ENCODE data around the gene ASPHD2.

Gene ASPHD2

DNA sequence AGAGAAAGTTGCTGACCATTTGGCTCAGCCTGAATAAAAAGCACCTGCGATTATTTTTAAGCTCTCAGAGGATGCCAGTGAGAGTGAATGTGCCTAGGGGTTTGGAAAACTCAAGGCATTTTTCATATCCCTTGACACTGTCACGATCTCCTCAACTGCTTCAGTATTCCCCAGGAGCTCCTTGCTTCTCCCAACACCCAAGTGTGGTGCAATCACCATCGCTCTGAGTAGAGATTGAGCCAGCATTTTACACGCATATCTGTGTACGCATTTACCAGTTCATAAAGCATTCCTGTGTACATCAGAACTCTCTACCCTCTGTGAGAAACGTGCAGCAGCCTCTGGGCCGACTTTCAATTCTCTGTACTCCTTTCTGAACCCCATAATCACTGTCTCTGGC, 56.0 kb downstream of the ASPHD2 start:
- Histone ChIP-seq H4K20me1 (ENCODE audit: insufficient read depth, low read length) (no peaks in the 10 kb centered on the region), H3K4me1 (ENCODE audit: insufficient read depth, low read length, severe bottlenecking) (peaks cover 83% of the 10 kb centered on the region), H3K27ac (ENCODE audit: low read depth, low read length, poor library complexity, severe bottlenecking) (peak overlapping the region; percentile 95), H3K27me3 (ENCODE audit: insufficient read depth, low read length) (no peaks in the 10 kb centered on the region), H2AFZ (ENCODE audit: low read length) (no peak overlapping the region), H3K36me3 (ENCODE audit: insufficient read depth, low read length) (peaks cover 43% of the 10 kb centered on the region), H3K79me2 (ENCODE audit: insufficient read depth, low read length) (peaks cover 44% of the 10 kb centered on the region), H3K9me3 (ENCODE audit: low read length) (no peaks in the 10 kb centered on the region), H3K4me3 (ENCODE audit: low read depth, low read length, poor library complexity, severe bottlenecking) (peak overlapping the region; percentile 88), H3K9me2 (ENCODE audit: low read depth, low read length) (no peaks in the 10 kb centered on the region), H3K9ac (ENCODE audit: low read length) (peak overlapping the region; percentile 90), H3F3A (ENCODE audit: insufficient read depth, low read length) (peaks cover 8% of the 10 kb centered on the region; the same call in 1 of the 2 replicates), H3K4me2 (ENCODE audit: low read length) (peak overlapping the region; percentile 86)
- TF ChIP-seq, protein P1, sequence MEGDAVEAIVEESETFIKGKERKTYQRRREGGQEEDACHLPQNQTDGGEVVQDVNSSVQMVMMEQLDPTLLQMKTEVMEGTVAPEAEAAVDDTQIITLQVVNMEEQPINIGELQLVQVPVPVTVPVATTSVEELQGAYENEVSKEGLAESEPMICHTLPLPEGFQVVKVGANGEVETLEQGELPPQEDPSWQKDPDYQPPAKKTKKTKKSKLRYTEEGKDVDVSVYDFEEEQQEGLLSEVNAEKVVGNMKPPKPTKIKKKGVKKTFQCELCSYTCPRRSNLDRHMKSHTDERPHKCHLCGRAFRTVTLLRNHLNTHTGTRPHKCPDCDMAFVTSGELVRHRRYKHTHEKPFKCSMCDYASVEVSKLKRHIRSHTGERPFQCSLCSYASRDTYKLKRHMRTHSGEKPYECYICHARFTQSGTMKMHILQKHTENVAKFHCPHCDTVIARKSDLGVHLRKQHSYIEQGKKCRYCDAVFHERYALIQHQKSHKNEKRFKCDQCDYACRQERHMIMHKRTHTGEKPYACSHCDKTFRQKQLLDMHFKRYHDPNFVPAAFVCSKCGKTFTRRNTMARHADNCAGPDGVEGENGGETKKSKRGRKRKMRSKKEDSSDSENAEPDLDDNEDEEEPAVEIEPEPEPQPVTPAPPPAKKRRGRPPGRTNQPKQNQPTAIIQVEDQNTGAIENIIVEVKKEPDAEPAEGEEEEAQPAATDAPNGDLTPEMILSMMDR (IDR thresholded peaks at IDR 0.05; ENCODE audit: low read length) = no peak
- TF ChIP-seq EZH2 (IDR thresholded peaks at IDR 0.05; ENCODE audit: borderline replicate concordance, low read length) = no peak

DNA sequence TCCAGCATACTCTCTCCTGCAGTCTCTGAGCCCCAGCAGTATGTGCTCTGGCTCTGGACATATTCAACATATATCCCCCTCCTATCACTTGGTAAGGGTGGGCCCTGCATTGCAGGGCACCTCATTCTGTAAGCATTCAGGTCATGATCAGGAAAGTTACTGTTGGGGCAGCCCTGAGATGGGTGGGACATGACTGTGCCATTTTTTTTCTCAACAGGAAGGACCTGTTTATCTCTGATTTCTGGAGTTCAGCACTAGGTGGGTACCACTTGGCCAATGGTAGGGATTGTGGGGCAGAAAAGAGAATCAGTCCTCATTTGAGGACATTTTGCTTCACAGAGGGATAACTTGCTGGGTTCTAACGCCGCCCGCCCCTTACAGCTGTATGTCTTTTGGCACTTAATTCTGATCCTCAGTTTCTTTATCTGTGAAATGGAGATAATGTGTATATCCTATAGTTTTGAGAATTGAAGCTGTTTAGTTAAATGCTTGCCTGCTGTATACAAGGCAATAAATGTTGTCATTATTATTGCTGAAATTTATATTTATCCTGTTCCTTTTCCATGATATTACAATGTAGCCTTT, 56.8 kb downstream of the ASPHD2 start:
- Histone ChIP-seq H3K4me2 (ENCODE audit: low read length) (peak overlapping the region; percentile 86), H4K20me1 (ENCODE audit: insufficient read depth, low read length) (no peaks in the 10 kb centered on the region), H3K9ac (ENCODE audit: low read length) (peak overlapping the region; percentile 90; the same call in 1 of the 2 replicates), H3K9me2 (ENCODE audit: low read depth, low read length) (no peaks in the 10 kb centered on the region), H2AFZ (ENCODE audit: low read length) (no peak overlapping the region), H3K27ac (ENCODE audit: low read depth, low read length, poor library complexity, severe bottlenecking) (peak overlapping the region; percentile 95), H3K79me2 (ENCODE audit: insufficient read depth, low read length) (peaks cover 35% of the 10 kb centered on the region), H3K4me3 (ENCODE audit: low read depth, low read length, poor library complexity, severe bottlenecking) (peak overlapping the region; percentile 88), H3F3A (ENCODE audit: insufficient read depth, low read length) (peaks cover 8% of the 10 kb centered on the region; the same call in 1 of the 2 replicates), H3K4me1 (ENCODE audit: insufficient read depth, low read length, severe bottlenecking) (peaks cover 74% of the 10 kb centered on the region), H3K36me3 (ENCODE audit: insufficient read depth, low read length) (peaks cover 52% of the 10 kb centered on the region), H3K27me3 (ENCODE audit: insufficient read depth, low read length) (no peaks in the 10 kb centered on the region), H3K9me3 (ENCODE audit: low read length) (no peaks in the 10 kb centered on the region)
- TF ChIP-seq, protein P1 (IDR thresholded peaks at IDR 0.05; ENCODE audit: low read length) = no peak
- TF ChIP-seq EZH2 (IDR thresholded peaks at IDR 0.05; ENCODE audit: borderline replicate concordance, low read length) = no peak

DNA sequence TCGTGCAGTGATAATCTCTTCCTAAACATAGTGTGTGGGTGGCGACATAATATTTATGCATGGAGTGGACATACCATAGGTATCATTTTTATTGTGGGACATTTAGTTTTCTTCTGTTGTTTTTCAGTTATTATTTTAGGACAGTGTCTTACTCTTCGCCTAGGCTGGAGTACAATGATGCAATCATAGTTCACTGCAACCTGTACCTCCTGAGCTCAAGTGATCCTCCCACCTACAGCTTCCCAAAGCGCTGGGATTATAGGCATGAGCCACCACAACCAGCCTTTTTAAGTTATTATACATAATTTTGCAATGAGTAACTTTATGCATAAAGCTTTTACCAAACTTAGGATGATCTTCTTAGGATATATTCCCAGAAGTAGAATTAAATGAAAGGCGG, 57.3 kb downstream of the ASPHD2 start:
- no peaks in the 10 kb centered on the region for H4K20me1 ChIP-seq (ENCODE audit: insufficient read depth, low read length)
- H3K79me2 ChIP-seq (ENCODE audit: insufficient read depth, low read length) = peaks cover 35% of the 10 kb centered on the region
- no peaks in the 10 kb centered on the region for H3K9me2 ChIP-seq (ENCODE audit: low read depth, low read length)
- no peaks in the 10 kb centered on the region for H3K9me3 ChIP-seq (ENCODE audit: low read length)
- peaks cover 69% of the 10 kb centered on the region for H3K4me1 ChIP-seq (ENCODE audit: insufficient read depth, low read length, severe bottlenecking)
- peak overlapping the region; percentile 88 for H3K4me3 ChIP-seq (ENCODE audit: low read depth, low read length, poor library complexity, severe bottlenecking)
- H3K36me3 ChIP-seq (ENCODE audit: insufficient read depth, low read length) = peaks cover 56% of the 10 kb centered on the region
- no peaks in the 10 kb centered on the region for H3K27me3 ChIP-seq (ENCODE audit: insufficient read depth, low read length)
- H3K9ac ChIP-seq (ENCODE audit: low read length) = no peak overlapping the region; the same call in 1 of the 2 replicates
- H3K27ac ChIP-seq (ENCODE audit: low read depth, low read length, poor library complexity, severe bottlenecking) = peak overlapping the region; percentile 95
- peak overlapping the region; percentile 86; the same call in 1 of the 2 replicates for H3K4me2 ChIP-seq (ENCODE audit: low read length)
- no peak overlapping the region for H2AFZ ChIP-seq (ENCODE audit: low read length)
- TF ChIP-seq EZH2 (IDR thresholded peaks at IDR 0.05; ENCODE audit: borderline replicate concordance, low read length) = no peak
- TF ChIP-seq, protein P1 (IDR thresholded peaks at IDR 0.05; ENCODE audit: low read length) = no peak
- peaks cover 8% of the 10 kb centered on the region; the same call in 1 of the 2 replicates for H3F3A ChIP-seq (ENCODE audit: insufficient read depth, low read length)

All from OCI-LY1 (cell line).